HepG2 (cell line): ENCODE measurements around the gene SIVA1. TPM values are rescaled to one million over a fixed set of nuclear protein-coding genes. Genes with fewer than 3 reads are reported as not detected.
A peak's percentile ranks its signal among the peaks of the same experiment; 100 is the strongest.

Source experiments
- AFF4 ChIP-seq: sonication (generic); formaldehyde crosslinking; IDR thresholded peaks from 2 replicates; pipeline ENCODE4 v1.4.0; 2020; ENCODE audit warnings: missing genetic modification reagents
- ATF7-NPFF ChIP-seq: sonication (generic); formaldehyde crosslinking; IDR thresholded peaks from 2 replicates; pipeline ENCODE4 v1.8.1; 2023; ENCODE audit warnings: mild to moderate bottlenecking, low read depth, missing genetic modification reagents, moderate library complexity
- DNMT1 ChIP-seq: sonication (generic); formaldehyde crosslinking; IDR thresholded peaks from 2 replicates; pipeline ENCODE4 v1.5.1; 2020; ENCODE audit warnings: mild to moderate bottlenecking, missing genetic modification reagents
- DNMT3B ChIP-seq: conservative IDR thresholded peaks from 2 replicates; pipeline ENCODE4 v1.6.1; 2016; ENCODE audit warnings: missing biosample characterization, control low read depth
- ESRRA ChIP-seq: sonication (generic); formaldehyde crosslinking; IDR thresholded peaks from 2 replicates; pipeline ENCODE4 v1.5.1; 2020; ENCODE audit warnings: mild to moderate bottlenecking, low read depth, missing genetic modification reagents
- IKZF1 ChIP-seq: fragments of 450-650 bp; IDR thresholded peaks from 2 replicates; pipeline ENCODE4 v1.7.1; 2016
- KDM3A ChIP-seq: IDR thresholded peaks from 2 replicates; pipeline ENCODE4 v1.6.1; 2018; ENCODE audit warnings: low read depth, missing compliant biosample characterization
- LCORL ChIP-seq, 2 experiments: fragments of 450-650 bp in 1 of 2; sonication (generic) in 1 of 2; formaldehyde crosslinking in 1 of 2; IDR thresholded peaks; 2 replicates each; pipeline versions ENCODE4 v1.5.0 to v1.6.1; 2017 to 2020; ENCODE audit warnings: antibody characterized with exemption in 1 of 2, missing genetic modification reagents in 1 of 2
- MIER3 ChIP-seq: IDR thresholded peaks from 2 replicates; pipeline ENCODE4 v1.6.1; 2016; ENCODE audit warnings: missing compliant biosample characterization, borderline replicate concordance
- MYC ChIP-seq: sonication (generic); formaldehyde crosslinking; IDR thresholded peaks from 2 replicates; pipeline ENCODE4 v1.9.0; 2021; ENCODE audit warnings: missing genetic modification reagents, borderline replicate concordance
- PAX8 ChIP-seq: sonication (generic); formaldehyde crosslinking; IDR thresholded peaks from 2 replicates; pipeline ENCODE4 v1.8.0; 2022; ENCODE audit warnings: mild to moderate bottlenecking, missing genetic modification reagents, borderline replicate concordance
- POLR2AphosphoS2 ChIP-seq: IDR thresholded peaks from 2 replicates; pipeline ENCODE4 v1.6.1; 2011; ENCODE audit warnings: low read depth, low read length, improper control_type of control experiment
- SIX4 ChIP-seq: sonication (generic); formaldehyde crosslinking; IDR thresholded peaks from 2 replicates; pipeline ENCODE4 v1.4.0; 2020; ENCODE audit warnings: missing genetic modification reagents
- SMARCE1 ChIP-seq: fragments of 450-650 bp; IDR thresholded peaks from 2 replicates; pipeline ENCODE4 v1.6.1; 2017; ENCODE audit warnings: borderline replicate concordance
- SP5 ChIP-seq: IDR thresholded peaks from 2 replicates; pipeline ENCODE4 v1.6.1; 2016; ENCODE audit warnings: low read depth, borderline replicate concordance
- TOE1 ChIP-seq: sonication (generic); formaldehyde crosslinking; IDR thresholded peaks from 2 replicates; pipeline ENCODE4 v1.4.0; 2020; ENCODE audit warnings: mild to moderate bottlenecking, missing genetic modification reagents
- ZKSCAN8 ChIP-seq: IDR thresholded peaks from 2 replicates; pipeline ENCODE4 v1.6.1; 2016; ENCODE audit warnings: borderline replicate concordance, missing genetic modification reagents, missing compliant biosample characterization
- ZNF20 ChIP-seq: sonication (generic); formaldehyde crosslinking; IDR thresholded peaks from 2 replicates; pipeline ENCODE4 v1.4.0; 2020; ENCODE audit warnings: mild to moderate bottlenecking, moderate library complexity, missing genetic modification reagents
- ZNF207 ChIP-seq: fragments of 450-650 bp; IDR thresholded peaks from 2 replicates; pipeline ENCODE4 v1.6.1; 2016; ENCODE audit warnings: antibody characterized with exemption, borderline replicate concordance
- ZNF350 ChIP-seq: sonication (generic); formaldehyde crosslinking; IDR thresholded peaks from 2 replicates; pipeline ENCODE4 v1.4.0; 2020; ENCODE audit warnings: mild to moderate bottlenecking, low read depth, missing genetic modification reagents, borderline replicate concordance
- ZNF530 ChIP-seq: sonication (generic); formaldehyde crosslinking; IDR thresholded peaks from 2 replicates; pipeline ENCODE4 v1.5.0; 2020; ENCODE audit warnings: low read depth, mild to moderate bottlenecking, missing genetic modification reagents
- ZNF562 ChIP-seq: sonication (generic); formaldehyde crosslinking; IDR thresholded peaks from 2 replicates; pipeline ENCODE4 v1.8.0; 2022; ENCODE audit warnings: missing genetic modification reagents, borderline replicate concordance
- ZNF572 ChIP-seq: sonication (generic); formaldehyde crosslinking; IDR thresholded peaks from 2 replicates; pipeline ENCODE4 v1.5.1; 2020; ENCODE audit warnings: mild to moderate bottlenecking, missing genetic modification reagents
- ZNF703 ChIP-seq: sonication (generic); formaldehyde crosslinking; IDR thresholded peaks from 2 replicates; pipeline ENCODE4 v1.5.1; 2020; ENCODE audit warnings: missing genetic modification reagents, mild to moderate bottlenecking, moderate library complexity, borderline replicate concordance
- ZNF761 ChIP-seq: sonication (generic); formaldehyde crosslinking; conservative IDR thresholded peaks from 2 replicates; pipeline ENCODE4 v1.4.0; 2020; ENCODE audit warnings: mild to moderate bottlenecking, missing genetic modification reagents
- polyA plus RNA-seq, 8 experiments: library from polyadenylated mRNA; depleted of rRNA in 3 of 8; stranded (reverse) in 7 of 8; unstranded in 1 of 8; fragments of >200 nt; fragmentation: Illumina TruSeq in 4 of 8; extraction: Trizol in 4 of 8; gene quantifications; 2 replicates each; pipeline versions ENCODE4 v1.2.1 to v1.2.3, GENCODE V29; 2011 to 2016; ENCODE audit warnings: low read depth in 4 of 8, missing spikeins in 1 of 8, mixed read lengths in 1 of 8; ENCODE audit not compliant: insufficient read depth in 1 of 8
- total RNA-seq, 5 experiments: library from RNA; depleted of rRNA; stranded (reverse); fragments of >200 nt; fragmentation: Illumina TruSeq; extraction: Trizol; gene quantifications; 2 replicates each; pipeline ENCODE4 v1.2.3, GENCODE V29; 2016; ENCODE audit warnings: low read depth in 1 of 5
- TF ChIP-seq, protein P1 (sequence below): sonication (generic); formaldehyde crosslinking; IDR thresholded peaks from 2 replicates; pipeline ENCODE4 v1.4.0; 2020; ENCODE audit warnings: missing genetic modification reagents, borderline replicate concordance
- TF ChIP-seq, protein P2 (sequence below): sonication (generic); formaldehyde crosslinking; IDR thresholded peaks from 2 replicates; pipeline ENCODE4 v1.8.1; 2023; ENCODE audit warnings: mild to moderate bottlenecking, missing genetic modification reagents

The SIVA1 gene
- total and polyA plus RNA-seq, 2 of the 13 experiments (the other 11 are each of a cell fraction or from before 2014, with no cell fraction given) = 123 to 186 TPM

- TF ChIP-seq ZKSCAN8 (CRISPR knock-in tag) = no peak
- TF ChIP-seq POLR2AphosphoS2 = no peak
- TF ChIP-seq SP5 (CRISPR knock-in tag) = no peak
- TF ChIP-seq DNMT1 (CRISPR knock-in tag) = no peak
- no peak for TF ChIP-seq ZNF20 (CRISPR knock-in tag)
- no peak for TF ChIP-seq AFF4 (CRISPR knock-in tag)
- no peak for TF ChIP-seq MIER3
- TF ChIP-seq ZNF562 (CRISPR knock-in tag) = no peak
- no peak for TF ChIP-seq DNMT3B
- no peak for TF ChIP-seq TOE1 (CRISPR knock-in tag)
- no peak for TF ChIP-seq ATF7-NPFF
- TF ChIP-seq, protein P1, sequence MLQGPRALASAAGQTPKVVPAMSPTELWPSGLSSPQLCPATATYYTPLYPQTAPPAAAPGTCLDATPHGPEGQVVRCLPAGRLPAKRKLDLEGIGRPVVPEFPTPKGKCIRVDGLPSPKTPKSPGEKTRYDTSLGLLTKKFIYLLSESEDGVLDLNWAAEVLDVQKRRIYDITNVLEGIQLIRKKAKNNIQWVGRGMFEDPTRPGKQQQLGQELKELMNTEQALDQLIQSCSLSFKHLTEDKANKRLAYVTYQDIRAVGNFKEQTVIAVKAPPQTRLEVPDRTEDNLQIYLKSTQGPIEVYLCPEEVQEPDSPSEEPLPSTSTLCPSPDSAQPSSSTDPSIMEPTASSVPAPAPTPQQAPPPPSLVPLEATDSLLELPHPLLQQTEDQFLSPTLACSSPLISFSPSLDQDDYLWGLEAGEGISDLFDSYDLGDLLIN (CRISPR knock-in tag) = 0 out of 2 replicates have a peak, but pooled peaks have one; percentile 22
- TF ChIP-seq SIX4 (CRISPR knock-in tag) = no peak
- no peak; the same call in 1 of the 2 replicates for TF ChIP-seq MYC (CRISPR knock-in tag)
- no peak for TF ChIP-seq ZNF703
- TF ChIP-seq PAX8 (CRISPR knock-in tag) = no peak
- TF ChIP-seq ZNF572 (CRISPR knock-in tag) = no peak
- no peak for TF ChIP-seq ZNF761 (CRISPR knock-in tag)
- TF ChIP-seq, protein P2, sequence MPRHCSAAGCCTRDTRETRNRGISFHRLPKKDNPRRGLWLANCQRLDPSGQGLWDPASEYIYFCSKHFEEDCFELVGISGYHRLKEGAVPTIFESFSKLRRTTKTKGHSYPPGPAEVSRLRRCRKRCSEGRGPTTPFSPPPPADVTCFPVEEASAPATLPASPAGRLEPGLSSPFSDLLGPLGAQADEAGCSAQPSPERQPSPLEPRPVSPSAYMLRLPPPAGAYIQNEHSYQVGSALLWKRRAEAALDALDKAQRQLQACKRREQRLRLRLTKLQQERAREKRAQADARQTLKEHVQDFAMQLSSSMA (CRISPR knock-in tag) = no peak
- no peak for TF ChIP-seq ZNF530 (CRISPR knock-in tag)
- no peak for TF ChIP-seq ZNF207
- no peak for TF ChIP-seq ESRRA (CRISPR knock-in tag)
- TF ChIP-seq SMARCE1 = no peak
- TF ChIP-seq KDM3A (CRISPR knock-in tag) = no peak
- TF ChIP-seq ZNF350 = no peak
- no peak for TF ChIP-seq LCORL (IDR thresholded peaks at IDR 0.05)
- no peak for TF ChIP-seq LCORL (CRISPR knock-in tag; IDR thresholded peaks at IDR 0.05)
- TF ChIP-seq IKZF1 = no peak
Measured at GRCh38 chr14:104754213-104754851, 1.4 kb downstream of the SIVA1 start (continued).
